ENCODE data around the gene LORICRIN. TPM values are rescaled to one million over a fixed set of nuclear protein-coding genes. Genes with fewer than 3 reads are reported as not detected.

Gene LORICRIN
- total RNA-seq, 1 experiment from 2014 or later = not detected

GRCh38 chr1:153248176-153248879 lies 11.2 kb upstream of the LORICRIN start:
- no peak for DNase-seq (ENCODE audit: low spot score)

DNA sequence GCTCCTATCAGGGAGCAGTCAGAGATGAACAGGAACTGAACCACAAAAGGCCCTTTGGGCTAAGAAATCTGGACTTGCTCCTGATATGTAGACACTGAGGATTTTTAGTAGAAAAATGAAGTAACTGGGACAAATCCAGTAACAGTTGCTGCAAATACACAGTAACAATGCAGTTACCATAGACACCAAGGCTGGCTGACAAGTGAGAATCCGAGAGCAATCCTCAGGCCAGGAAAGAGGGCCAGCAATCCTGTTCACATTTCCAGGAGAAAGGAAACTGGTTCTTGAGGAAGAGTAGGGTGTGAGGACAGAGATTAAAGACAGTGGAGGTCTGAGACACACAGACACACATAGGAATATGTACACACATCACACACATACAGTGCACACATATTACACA lies 9.3 kb upstream of the LORICRIN start:
- no peak for DNase-seq (ENCODE audit: low spot score)

- no peak for DNase-seq (ENCODE audit: low spot score)
Measured at GRCh38 chr1:153251087-153251486, 8.4 kb upstream of the LORICRIN start.

GRCh38 chr1:153251562-153251961 lies 7.9 kb upstream of the LORICRIN start:
- no peak for DNase-seq (ENCODE audit: low spot score)

DNA sequence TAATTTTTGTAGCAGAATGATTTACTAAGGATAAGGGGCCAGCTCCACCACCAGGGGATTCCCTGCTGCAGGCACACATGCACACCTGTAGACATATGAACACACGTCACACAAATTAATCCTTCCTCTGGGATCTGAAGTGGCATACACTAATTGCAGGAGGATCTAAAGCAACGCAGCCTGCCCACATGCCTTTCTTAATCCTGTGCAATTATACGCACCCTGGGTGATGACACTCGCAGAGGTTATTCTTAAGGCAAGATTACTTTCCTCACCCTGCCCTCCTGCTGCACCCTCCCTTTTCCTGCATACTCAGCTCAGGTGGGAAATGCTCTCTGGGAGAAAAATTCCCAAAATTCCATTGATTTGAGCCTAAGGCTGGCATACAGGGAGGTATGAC lies 7.5 kb upstream of the LORICRIN start:
- no peak for DNase-seq (ENCODE audit: low spot score)

DNA sequence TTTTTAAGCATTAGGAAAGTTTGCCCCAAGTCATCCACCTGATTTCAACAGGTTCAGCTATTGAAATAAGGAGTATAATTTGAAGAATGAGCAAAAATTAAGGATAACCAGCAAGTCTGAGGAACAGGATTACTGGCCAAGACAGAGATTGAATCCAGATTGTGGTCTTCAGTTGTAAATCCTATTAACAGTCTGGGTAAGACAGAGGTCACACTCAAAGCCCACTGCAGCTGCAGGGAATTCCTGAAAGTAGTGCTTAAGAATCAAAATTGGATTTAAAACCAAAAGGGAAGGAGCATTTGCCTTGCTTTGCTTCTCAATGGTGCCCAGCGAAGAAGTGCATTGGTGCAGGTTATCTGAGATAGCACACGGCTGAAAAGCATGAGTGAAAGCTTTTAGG lies 6.4 kb upstream of the LORICRIN start:
- no peak for DNase-seq (ENCODE audit: low spot score)

GRCh38 chr1:153253693-153254092 lies 5.8 kb upstream of the LORICRIN start:
- no peak for DNase-seq (ENCODE audit: low spot score)

GRCh38 chr1:153260585-153261280 lies 1.2 kb downstream of the LORICRIN start:
- DNase-seq (ENCODE audit: low spot score) = no peak

DNA sequence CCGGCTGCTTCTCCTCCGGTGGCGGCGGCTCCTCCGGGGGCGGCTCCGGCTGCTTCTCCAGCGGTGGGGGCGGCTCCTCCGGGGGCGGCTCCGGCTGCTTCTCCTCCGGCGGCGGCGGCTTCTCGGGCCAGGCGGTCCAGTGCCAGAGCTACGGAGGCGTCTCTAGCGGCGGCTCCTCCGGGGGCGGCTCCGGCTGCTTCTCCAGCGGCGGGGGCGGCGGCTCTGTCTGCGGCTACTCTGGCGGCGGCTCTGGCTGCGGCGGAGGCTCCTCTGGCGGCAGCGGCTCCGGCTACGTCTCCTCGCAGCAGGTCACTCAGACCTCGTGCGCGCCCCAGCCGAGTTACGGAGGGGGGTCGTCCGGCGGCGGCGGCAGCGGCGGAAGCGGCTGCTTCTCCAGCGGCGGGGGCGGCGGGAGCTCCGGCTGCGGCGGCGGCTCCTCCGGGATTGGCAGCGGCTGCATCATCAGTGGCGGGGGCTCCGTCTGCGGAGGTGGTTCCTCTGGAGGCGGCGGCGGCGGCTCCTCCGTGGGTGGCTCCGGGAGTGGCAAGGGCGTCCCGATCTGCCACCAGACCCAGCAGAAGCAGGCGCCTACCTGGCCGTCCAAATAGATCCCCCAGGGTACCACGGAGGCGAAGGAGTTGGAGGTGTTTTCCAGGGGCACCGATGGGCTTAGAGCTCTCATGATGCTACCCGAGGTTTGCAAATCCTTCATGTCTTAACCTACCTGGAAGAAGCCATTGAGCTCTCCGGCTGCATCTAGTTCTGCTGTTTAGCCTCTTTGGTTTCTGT lies 2.0 kb downstream of the LORICRIN start:
- no peak for DNase-seq (ENCODE audit: low spot score)

DNA sequence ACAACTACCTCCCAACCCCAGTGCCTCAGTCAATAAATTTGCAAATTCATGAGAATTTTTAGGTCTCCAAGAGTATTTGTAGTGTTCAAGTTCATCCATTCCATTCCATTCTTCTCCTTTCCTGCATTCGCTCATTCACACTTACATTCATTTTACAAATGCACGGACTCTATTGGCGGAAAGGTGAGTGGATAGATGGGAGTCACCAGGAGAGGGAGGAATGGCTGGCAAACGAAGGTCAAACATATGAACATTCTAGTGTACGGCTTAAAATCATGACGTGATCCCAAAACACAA lies 2.5 kb downstream of the LORICRIN start:
- no peak for DNase-seq (ENCODE audit: low spot score)

- DNase-seq (ENCODE audit: low spot score) = no peak
Measured at GRCh38 chr1:153262462-153263157, 3.1 kb downstream of the LORICRIN start.

DNA sequence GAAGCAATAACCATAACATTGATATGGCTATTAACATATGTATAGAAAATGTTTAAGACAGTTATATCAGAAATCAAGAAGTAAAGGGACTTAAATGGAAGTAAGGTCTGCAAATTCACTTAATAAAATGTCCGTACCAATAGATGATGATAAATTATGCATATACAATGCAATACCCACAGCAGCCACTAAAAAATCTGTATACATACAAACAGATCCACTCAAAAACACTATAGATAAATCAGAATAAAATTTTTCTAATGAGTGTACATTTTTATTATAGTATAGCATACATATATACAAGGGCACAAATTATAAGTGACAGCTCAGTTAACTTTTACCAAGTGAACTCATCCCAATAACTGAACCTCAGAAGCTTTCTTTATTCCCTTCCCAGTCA lies 6.0 kb downstream of the LORICRIN start:
- DNase-seq (ENCODE audit: low spot score) = no peak

GRCh38 chr1:153271711-153272110 lies 12.2 kb downstream of the LORICRIN start:
- DNase-seq (ENCODE audit: low spot score) = no peak

DNA sequence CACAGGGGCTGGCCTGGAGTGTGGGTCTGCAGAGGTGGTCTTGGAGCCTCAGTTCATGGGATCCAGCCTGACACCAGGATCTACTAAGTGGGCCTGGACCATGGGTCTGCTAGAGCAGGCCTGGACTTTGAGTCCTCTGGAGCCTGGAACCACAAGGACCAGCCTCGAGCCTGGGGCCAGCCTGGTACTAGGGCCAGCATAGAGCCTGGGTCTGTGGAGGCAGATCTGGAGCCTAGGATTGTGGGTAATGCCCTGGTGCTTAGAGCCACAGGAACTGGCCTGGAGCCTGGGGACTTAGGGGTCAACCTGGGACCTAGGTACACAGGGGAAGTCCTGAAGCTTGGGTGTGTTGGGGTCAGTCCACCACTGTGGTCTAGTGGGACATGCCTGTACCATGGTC lies 12.7 kb downstream of the LORICRIN start:
- no peak for DNase-seq (ENCODE audit: low spot score)

GRCh38 chr1:153277852-153278251 lies 18.4 kb downstream of the LORICRIN start:
- peak; percentile 29 for DNase-seq (ENCODE audit: low spot score)

- DNase-seq (ENCODE audit: low spot score) = peak; percentile 33
Measured at GRCh38 chr1:153288634-153289275, 29.3 kb downstream of the LORICRIN start.

DNA sequence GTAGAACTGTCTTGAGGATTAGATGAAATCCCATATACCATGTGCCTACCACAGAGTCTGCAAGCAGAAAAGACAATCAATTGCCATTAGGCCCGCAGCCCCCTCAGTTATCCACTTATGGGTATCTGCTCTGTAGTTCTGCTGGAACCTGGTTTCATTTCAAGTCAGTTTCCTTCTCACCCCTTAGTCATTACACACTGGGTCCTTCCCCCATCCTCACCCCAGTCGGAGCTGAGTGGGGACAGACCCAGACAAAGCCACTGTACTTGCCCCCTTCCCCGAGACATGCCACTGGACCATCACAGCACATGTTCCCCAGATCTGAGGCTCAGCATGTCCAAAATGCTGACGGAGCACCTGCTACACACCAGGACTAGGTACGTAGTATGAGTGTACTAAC lies 32.0 kb downstream of the LORICRIN start:
- DNase-seq (ENCODE audit: low spot score) = no peak

DNA sequence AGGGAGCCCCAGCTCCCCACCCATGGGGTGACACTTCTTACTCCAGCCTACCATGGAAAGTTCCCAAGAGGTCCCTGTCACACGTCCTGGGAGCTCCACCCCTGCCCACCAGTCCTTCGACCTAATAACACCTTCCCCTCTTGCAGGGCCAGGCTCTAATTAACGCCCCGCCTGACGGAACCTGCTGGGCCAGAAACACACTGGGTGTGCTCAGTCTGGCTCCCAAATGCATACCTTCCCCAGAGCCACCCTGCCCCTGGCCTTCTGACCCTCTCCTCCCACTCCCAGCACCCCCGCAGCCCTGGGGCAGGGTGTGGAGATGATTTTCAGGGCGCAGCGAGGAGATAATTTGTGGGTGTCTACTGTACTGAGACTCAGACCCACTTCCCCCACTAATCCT lies 32.7 kb downstream of the LORICRIN start:
- no peak for DNase-seq (ENCODE audit: low spot score)

DNA sequence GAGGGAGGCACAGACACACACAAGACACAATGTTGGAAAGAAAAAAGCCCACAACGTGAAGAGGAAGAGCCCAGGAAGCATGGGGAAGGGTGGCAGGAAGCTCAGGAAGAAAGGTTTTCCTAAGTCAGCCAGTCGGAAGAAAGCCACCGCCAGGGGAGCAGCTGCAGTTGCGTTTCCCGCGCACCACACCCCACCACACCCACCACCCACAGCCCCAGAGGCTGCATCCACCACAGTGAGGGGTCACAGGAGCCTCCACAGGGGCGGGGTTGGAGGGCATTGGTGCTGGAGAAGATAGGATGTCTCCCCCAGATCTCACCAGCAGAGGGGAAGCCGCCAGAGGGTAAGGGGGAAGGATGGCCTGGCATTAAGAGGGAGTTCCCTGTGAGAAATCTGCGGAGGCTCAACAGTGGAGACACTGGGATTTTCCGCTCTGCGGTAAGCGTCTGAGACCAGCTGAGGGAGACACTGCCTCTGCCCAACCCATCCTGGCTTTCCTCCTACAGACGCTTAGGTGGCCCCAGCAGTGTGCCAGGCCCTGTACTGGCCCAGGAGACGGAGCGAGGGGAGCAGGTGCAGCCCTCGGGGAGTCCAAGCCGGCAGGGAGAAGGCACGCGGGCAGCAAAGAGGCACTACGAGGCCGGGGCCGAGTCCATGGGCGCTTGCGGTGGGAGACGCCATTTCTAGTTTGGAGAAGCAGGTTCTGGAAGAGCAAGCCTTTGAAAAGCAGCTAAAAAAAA lies 33.4 kb downstream of the LORICRIN start:
- no peak for DNase-seq (ENCODE audit: low spot score)

GRCh38 chr1:153293480-153293775 lies 33.9 kb downstream of the LORICRIN start:
- DNase-seq (ENCODE audit: low spot score) = no peak

DNA sequence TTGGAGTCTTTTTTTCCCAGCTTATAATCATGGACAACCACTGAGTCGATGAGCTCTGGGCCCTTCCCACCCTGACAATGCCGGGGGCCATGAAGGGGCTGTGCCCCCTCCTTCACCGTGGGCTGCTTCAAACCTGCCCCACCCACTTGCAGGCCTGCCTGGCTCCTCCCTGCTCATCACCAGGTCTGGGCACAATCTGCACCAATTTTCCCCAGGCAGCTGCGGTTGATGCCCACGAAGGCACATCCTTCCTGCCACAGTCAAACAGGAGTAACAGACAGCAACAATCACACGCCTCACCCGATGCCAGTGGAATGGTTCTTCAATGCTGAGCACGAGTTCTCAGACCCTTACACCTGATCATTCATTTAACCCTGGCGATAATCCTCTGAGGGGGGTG lies 34.4 kb downstream of the LORICRIN start:
- DNase-seq (ENCODE audit: low spot score) = no peak
